GM18870 (cell line): ENCODE results near the gene RFTN1.
"Not testable (repeated sequence)": the region's sequence is repeated elsewhere in the genome, so short reads cannot be mapped to it uniquely, and the experiment has no call there.

Experiments
- ATAC-seq: cut with Tn5 transposase; IDR thresholded peaks from one replicate; pipeline ENCODE4 v1.9.1; 2021; ENCODE audit warnings: moderate library complexity; ENCODE audit not compliant: unreplicated experiment

Gene RFTN1

GRCh38 chr3:16507578-16508242 is 5.8 kb downstream of the RFTN1 start:
- no peak for ATAC-seq

- no peak for ATAC-seq
Observed at GRCh38 chr3:16506884-16507577, 6.5 kb downstream of the RFTN1 start.

GRCh38 chr3:16506451-16506850 is 7.0 kb downstream of the RFTN1 start:
- ATAC-seq = no peak

GRCh38 chr3:16504692-16505091 is 8.8 kb downstream of the RFTN1 start:
- ATAC-seq = no peak

- peak; percentile 91 for ATAC-seq
Observed at GRCh38 chr3:16504242-16504641, 9.3 kb downstream of the RFTN1 start.

GRCh38 chr3:16503191-16503776 is 10.2 kb downstream of the RFTN1 start:
- ATAC-seq = no peak

GRCh38 chr3:16502347-16502908 is 11.1 kb downstream of the RFTN1 start:
- no peak for ATAC-seq

GRCh38 chr3:16501376-16501775 is 12.1 kb downstream of the RFTN1 start:
- ATAC-seq = no peak

GRCh38 chr3:16500911-16501310 is 12.6 kb downstream of the RFTN1 start:
- no peak for ATAC-seq

GRCh38 chr3:16500093-16500492 is 13.4 kb downstream of the RFTN1 start:
- ATAC-seq = no peak

- no peak for ATAC-seq
Observed at GRCh38 chr3:16499351-16499750, 14.1 kb downstream of the RFTN1 start.

GRCh38 chr3:16498130-16498890 is 15.2 kb downstream of the RFTN1 start:
- no peak for ATAC-seq

- ATAC-seq = peak; percentile 76
Observed at GRCh38 chr3:16496408-16497222, 16.9 kb downstream of the RFTN1 start.

- ATAC-seq = peak; percentile 27
Observed at GRCh38 chr3:16496008-16496407, 17.5 kb downstream of the RFTN1 start.

GRCh38 chr3:16494814-16495431 is 18.6 kb downstream of the RFTN1 start:
- ATAC-seq = no peak

- ATAC-seq = no peak
Observed at GRCh38 chr3:16494094-16494493, 19.4 kb downstream of the RFTN1 start.

- no peak for ATAC-seq
Observed at GRCh38 chr3:16490062-16490619, 23.4 kb downstream of the RFTN1 start.

- not testable (repeated sequence) for ATAC-seq
Observed at GRCh38 chr3:16489326-16490061, 24.0 kb downstream of the RFTN1 start.

- ATAC-seq = no peak
Observed at GRCh38 chr3:16488637-16489036, 24.9 kb downstream of the RFTN1 start.
